ENCODE results near the gene TNKS2. TPM values are rescaled to one million over a fixed set of nuclear protein-coding genes. Genes with fewer than 3 reads are reported as not detected.
A peak's percentile ranks its signal among the peaks of the same experiment; 100 is the strongest.
"Not testable (repeated sequence)": the region's sequence is repeated elsewhere in the genome, so short reads cannot be mapped to it uniquely, and the experiment has no call there.

The TNKS2 gene
- 52.5 TPM for total RNA-seq (ENCODE audit: unreplicated experiment)
- long read RNA-seq, full-length matches to known transcripts, result 1 of 10 reads
- long read RNA-seq, partial matches to known transcripts, result 5 of 10 reads
- long read RNA-seq, other reads (novel, unspliced or antisense), result 4 of 10 reads

GRCh38 chr10:91797874-91798648, at the start of gene TNKS2:
Gene TNKS2 (plus strand): TSS chr10:91798426. CDS start chr10:91798691, 265 bp downstream.
- TF ChIP-seq, protein P1, sequence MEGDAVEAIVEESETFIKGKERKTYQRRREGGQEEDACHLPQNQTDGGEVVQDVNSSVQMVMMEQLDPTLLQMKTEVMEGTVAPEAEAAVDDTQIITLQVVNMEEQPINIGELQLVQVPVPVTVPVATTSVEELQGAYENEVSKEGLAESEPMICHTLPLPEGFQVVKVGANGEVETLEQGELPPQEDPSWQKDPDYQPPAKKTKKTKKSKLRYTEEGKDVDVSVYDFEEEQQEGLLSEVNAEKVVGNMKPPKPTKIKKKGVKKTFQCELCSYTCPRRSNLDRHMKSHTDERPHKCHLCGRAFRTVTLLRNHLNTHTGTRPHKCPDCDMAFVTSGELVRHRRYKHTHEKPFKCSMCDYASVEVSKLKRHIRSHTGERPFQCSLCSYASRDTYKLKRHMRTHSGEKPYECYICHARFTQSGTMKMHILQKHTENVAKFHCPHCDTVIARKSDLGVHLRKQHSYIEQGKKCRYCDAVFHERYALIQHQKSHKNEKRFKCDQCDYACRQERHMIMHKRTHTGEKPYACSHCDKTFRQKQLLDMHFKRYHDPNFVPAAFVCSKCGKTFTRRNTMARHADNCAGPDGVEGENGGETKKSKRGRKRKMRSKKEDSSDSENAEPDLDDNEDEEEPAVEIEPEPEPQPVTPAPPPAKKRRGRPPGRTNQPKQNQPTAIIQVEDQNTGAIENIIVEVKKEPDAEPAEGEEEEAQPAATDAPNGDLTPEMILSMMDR (IDR thresholded peaks at IDR 0.05; ENCODE audit: unreplicated experiment), result no peak
- peak; percentile 99 for DNase-seq (ENCODE audit: low spot score)
- Mint-ChIP-seq H3K4me1 (ENCODE audit: unreplicated experiment) (peaks cover 35% of the 10 kb centered on the region), H3K36me3 (ENCODE audit: low read depth, unreplicated experiment) (peaks cover 10% of the 10 kb centered on the region), H3K4me3 (ENCODE audit: unreplicated experiment) (peak within 1 kb of the TSS; percentile 100), H3K27ac (ENCODE audit: unreplicated experiment) (peak within 1 kb of the TSS; percentile 99), H3K9me3 (ENCODE audit: unreplicated experiment) (no peaks in the 10 kb centered on the region), H3K27me3 (ENCODE audit: unreplicated experiment) (peaks cover 6% of the 10 kb centered on the region)

GRCh38 chr10:91749592-91749991, 48.6 kb upstream of the TNKS2 start:
- not testable (repeated sequence) for H3K27me3 Mint-ChIP-seq (ENCODE audit: unreplicated experiment); H3K4me3 Mint-ChIP-seq (ENCODE audit: unreplicated experiment); H3K4me1 Mint-ChIP-seq (ENCODE audit: unreplicated experiment); DNase-seq (ENCODE audit: low spot score); H3K27ac Mint-ChIP-seq (ENCODE audit: unreplicated experiment); H3K9me3 Mint-ChIP-seq (ENCODE audit: unreplicated experiment); H3K36me3 Mint-ChIP-seq (ENCODE audit: low read depth, unreplicated experiment)

DNA sequence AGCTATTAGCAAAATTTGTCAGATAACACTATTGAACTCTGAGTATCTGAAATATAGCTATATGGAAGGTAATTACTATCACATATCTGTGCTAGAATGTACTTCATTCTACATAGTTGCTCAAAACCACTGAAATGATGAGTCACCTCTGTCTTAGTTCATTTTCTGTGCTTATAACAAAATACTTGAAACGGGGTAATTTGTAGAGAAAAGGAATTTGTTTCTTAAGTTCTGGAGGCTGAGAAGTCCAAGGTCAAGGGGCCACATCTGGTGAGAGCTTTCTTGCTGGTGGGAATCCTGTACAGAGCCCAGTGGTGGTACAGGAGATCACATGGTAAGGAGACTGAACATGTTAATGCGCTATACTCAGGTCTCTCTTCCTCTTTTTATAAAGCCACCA, 41.9 kb upstream of the TNKS2 start:
- no peak for DNase-seq (ENCODE audit: low spot score)
- H3K27me3 Mint-ChIP-seq (ENCODE audit: unreplicated experiment), result no peaks in the 10 kb centered on the region
- TF ChIP-seq, protein P1 (IDR thresholded peaks at IDR 0.05; ENCODE audit: unreplicated experiment), result no peak
- H3K9me3 Mint-ChIP-seq (ENCODE audit: unreplicated experiment), result no peaks in the 10 kb centered on the region
- peaks cover 3% of the 10 kb centered on the region for H3K4me1 Mint-ChIP-seq (ENCODE audit: unreplicated experiment)
- no peaks in the 10 kb centered on the region for H3K36me3 Mint-ChIP-seq (ENCODE audit: low read depth, unreplicated experiment)
- H3K27ac Mint-ChIP-seq (ENCODE audit: unreplicated experiment), result no peak overlapping the region
- no peak overlapping the region for H3K4me3 Mint-ChIP-seq (ENCODE audit: unreplicated experiment)

DNA sequence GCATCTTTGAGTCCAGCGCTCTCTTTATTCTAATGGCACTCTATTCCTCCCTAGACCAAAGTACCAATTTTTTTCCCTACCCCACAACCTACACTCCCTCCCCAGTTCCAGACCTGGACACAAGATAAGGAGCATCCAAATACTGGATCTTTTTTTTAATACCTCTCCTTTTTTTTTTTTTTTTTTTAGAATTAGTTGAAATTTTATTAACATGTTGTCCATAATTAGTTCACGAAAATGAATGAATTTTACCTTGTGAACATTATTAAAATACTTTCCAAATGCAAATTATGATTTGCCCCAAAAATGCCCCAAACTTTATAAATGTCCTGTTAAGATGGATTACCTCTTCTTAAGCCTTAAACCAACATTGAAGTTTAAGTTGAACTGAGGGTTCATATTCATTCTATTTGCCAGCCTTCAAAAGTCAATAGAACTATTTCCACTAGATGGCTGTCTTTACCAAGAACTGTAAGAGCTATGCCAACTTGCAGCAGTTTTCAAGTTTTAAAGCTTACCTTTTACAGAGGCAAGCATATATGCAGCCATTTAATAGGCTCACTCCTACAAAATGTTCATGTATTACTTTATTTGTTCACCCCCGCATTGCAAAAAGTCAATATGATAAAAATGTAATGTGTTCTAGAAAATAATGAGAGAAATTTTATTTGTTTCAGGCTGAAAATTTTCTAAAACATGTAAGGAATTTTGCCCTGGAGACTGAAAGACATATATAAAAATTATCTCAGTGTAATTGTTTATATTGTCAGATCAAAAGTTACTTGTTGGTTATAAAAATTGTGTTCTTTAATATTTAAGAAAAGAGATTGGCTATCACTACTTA, 39.7 kb upstream of the TNKS2 start:
- Mint-ChIP-seq H3K27ac (ENCODE audit: unreplicated experiment) (no peak overlapping the region), H3K4me3 (ENCODE audit: unreplicated experiment) (no peak overlapping the region)

GRCh38 chr10:91759581-91759986, 38.6 kb upstream of the TNKS2 start:
- H3K27me3 Mint-ChIP-seq (ENCODE audit: unreplicated experiment), result no peaks in the 10 kb centered on the region
- no peak for DNase-seq (ENCODE audit: low spot score)
- H3K4me1 Mint-ChIP-seq (ENCODE audit: unreplicated experiment), result peaks cover 11% of the 10 kb centered on the region
- H3K27ac Mint-ChIP-seq (ENCODE audit: unreplicated experiment), result no peak overlapping the region
- H3K9me3 Mint-ChIP-seq (ENCODE audit: unreplicated experiment), result no peaks in the 10 kb centered on the region
- no peak overlapping the region for H3K4me3 Mint-ChIP-seq (ENCODE audit: unreplicated experiment)
- TF ChIP-seq, protein P1 (IDR thresholded peaks at IDR 0.05; ENCODE audit: unreplicated experiment), result no peak
- H3K36me3 Mint-ChIP-seq (ENCODE audit: low read depth, unreplicated experiment), result no peaks in the 10 kb centered on the region

More for the DNA sequence above, 39.7 kb upstream of the TNKS2 start:
- no peaks in the 10 kb centered on the region for H3K36me3 Mint-ChIP-seq (ENCODE audit: low read depth, unreplicated experiment)
- no peak for DNase-seq (ENCODE audit: low spot score)
- H3K4me1 Mint-ChIP-seq (ENCODE audit: unreplicated experiment), result peaks cover 11% of the 10 kb centered on the region
- H3K9me3 Mint-ChIP-seq (ENCODE audit: unreplicated experiment), result no peaks in the 10 kb centered on the region
- H3K27me3 Mint-ChIP-seq (ENCODE audit: unreplicated experiment), result no peaks in the 10 kb centered on the region
- TF ChIP-seq, protein P1 (IDR thresholded peaks at IDR 0.05; ENCODE audit: unreplicated experiment), result no peak
